Activated CD4-positive, alpha-beta T cell treated with anti-CD3 and anti-CD28 coated beads for 24 hours (primary cell): ENCODE measurements around the gene CDC42BPB.

Experiments
- DNase-seq, 2 donors: peaks; one replicate each; pipeline ENCODE4 v3.0.0-alpha.2; 2020; ENCODE audit warnings: low read depth in 2 of 2

CDC42BPB gene

GRCh38 chr14:102967506-102967795 lies 89.9 kb downstream of the CDC42BPB start:
- no peak for DNase-seq

- no peak for DNase-seq
Observed at GRCh38 chr14:102966681-102967505, 90.5 kb downstream of the CDC42BPB start.

- no peak for DNase-seq
Observed at GRCh38 chr14:102965971-102966655, 91.2 kb downstream of the CDC42BPB start.

GRCh38 chr14:102965282-102965681 lies 92.1 kb downstream of the CDC42BPB start:
- no peak for DNase-seq

GRCh38 chr14:102964152-102964730 lies 93.1 kb downstream of the CDC42BPB start:
- DNase-seq: no peak

GRCh38 chr14:102962111-102962627 lies 95.2 kb downstream of the CDC42BPB start:
- DNase-seq: no peak

- no peak for DNase-seq
Observed at GRCh38 chr14:102958461-102958860, 98.9 kb downstream of the CDC42BPB start.

GRCh38 chr14:102957222-102957621 lies 100.1 kb downstream of the CDC42BPB start:
- no peak for DNase-seq

- DNase-seq: no peak
Observed at GRCh38 chr14:102955636-102956408, 101.5 kb downstream of the CDC42BPB start.

- no peak for DNase-seq
Observed at GRCh38 chr14:102954081-102954789, 103.1 kb downstream of the CDC42BPB start.

GRCh38 chr14:102953100-102953499 lies 104.2 kb downstream of the CDC42BPB start:
- no peak for DNase-seq

- no peak for DNase-seq
Observed at GRCh38 chr14:102952276-102952675, 105.1 kb downstream of the CDC42BPB start.

GRCh38 chr14:102951799-102952198 lies 105.5 kb downstream of the CDC42BPB start:
- DNase-seq: no peak

- DNase-seq: no peak
Observed at GRCh38 chr14:102951034-102951433, 106.3 kb downstream of the CDC42BPB start.

GRCh38 chr14:102949801-102950451 lies 107.4 kb downstream of the CDC42BPB start:
- no peak for DNase-seq

GRCh38 chr14:102949062-102949800 lies 108.1 kb downstream of the CDC42BPB start:
- peak in 1 of 2 donors; percentile 16 for DNase-seq

GRCh38 chr14:102948698-102949061 lies 108.7 kb downstream of the CDC42BPB start:
- DNase-seq: no peak

GRCh38 chr14:102947321-102948103 lies 109.8 kb downstream of the CDC42BPB start:
- DNase-seq: no peak
